Activated CD4-positive, alpha-beta memory T cell treated with anti-CD3 and anti-CD28 coated beads for 36 hours (primary cell): ENCODE data around the gene MASTL. TPM values are rescaled to one million over a fixed set of nuclear protein-coding genes. Genes with fewer than 3 reads are reported as not detected.

Experiments
- CTCF ChIA-PET: fragments of 350-600 bp; sonication (Branson Sonifier 250); formaldehyde crosslinking; loops from one replicate; lab custom pipeline; 2021; ENCODE audit warnings: antibody characterized with exemption, inconsistent platforms; lab: Charles Lee
- POLR2A ChIA-PET: fragments of 350-600 bp; sonication (Branson Sonifier 250); formaldehyde crosslinking; loops from one replicate; lab custom pipeline; 2021; ENCODE audit warnings: antibody characterized with exemption; lab: Charles Lee
- DNase-seq: peaks from one replicate; pipeline ENCODE4 v3.0.0-alpha.2; 2020
- H3K27ac Mint-ChIP-seq: one replicate; pipeline ENCODE4 v1.8.0; 2021; ENCODE audit warnings: mixed read lengths
- H3K27me3 Mint-ChIP-seq: one replicate; pipeline ENCODE4 v1.8.0; 2021; ENCODE audit warnings: mixed read lengths
- H3K36me3 Mint-ChIP-seq: one replicate; pipeline ENCODE4 v1.8.0; 2021; ENCODE audit warnings: mixed read lengths
- H3K4me1 Mint-ChIP-seq: one replicate; pipeline ENCODE4 v1.8.0; 2021; ENCODE audit warnings: low read depth, mixed read lengths
- H3K4me3 Mint-ChIP-seq: one replicate; pipeline ENCODE4 v1.8.0; 2021; ENCODE audit warnings: mild to moderate bottlenecking, mixed read lengths
- H3K9me3 Mint-ChIP-seq: one replicate; pipeline ENCODE4 v1.8.0; 2021; ENCODE audit warnings: mixed read lengths
- intact Hi-C: fragments of 100-400 bp; cut with micrococcal nuclease; formaldehyde crosslinking; loops from one replicate; pipeline ENCODE4 v1.15.1; 2023
- total RNA-seq, 2 experiments: library from RNA; stranded (reverse); gene quantifications; one replicate each; pipeline ENCODE4 v1.2.3, GENCODE V29; 2021

MASTL gene
- 10 to 100 TPM; 44.2 to 50.4 TPM for total RNA-seq

- Mint-ChIP-seq H3K27ac (peak within 1 kb of the TSS; percentile 100), H3K9me3 (no peaks in the 10 kb centered on the region), H3K4me1 (peaks cover 39% of the 10 kb centered on the region), H3K27me3 (no peaks in the 10 kb centered on the region), H3K36me3 (peaks cover 57% of the 10 kb centered on the region), H3K4me3 (peak within 1 kb of the TSS; percentile 97)
- peak; percentile 96 for DNase-seq
- intact Hi-C loops = loop anchor here (1.0 to 10.0 kb wide), 7 partner anchors 54 to 1180 kb away; partner anchors contain the start of gene PDSS1
- ChIA-PET CTCF (interaction anchor here (1.0 to 1.9 kb wide), 2 partner anchors 69 to 87 kb away, joined by 3 to 9 read pairs; no protein-coding TSS in a partner anchor), POLR2A (interaction anchor here (1.1 to 4.3 kb wide), 5 partner anchors 9 to 415 kb away, joined by 4 to 30 read pairs (median 17); partner anchors contain the start of genes ACBD5 and ANKRD26)
These were observed at the start of gene MASTL for GRCh38 chr10:27155066-27155754. Gene MASTL (plus strand): TSS chr10:27155352. CDS start chr10:27155427, 75 bp downstream.

GRCh38 chr10:27108165-27108564 lies 47.0 kb upstream of the MASTL start:
- H3K4me3 Mint-ChIP-seq = no peak overlapping the region
- intact Hi-C loops = loop anchor here (10.0 kb wide), 1 partner anchor 663 kb away; no protein-coding TSS in a partner anchor
- ChIA-PET POLR2A (no interaction called here), CTCF (interaction anchor here (0.6 to 0.9 kb wide), 2 partner anchors 68 to 116 kb away, joined by 3 read pairs; no protein-coding TSS in a partner anchor)
- H3K4me1 Mint-ChIP-seq = peaks cover 13% of the 10 kb centered on the region
- DNase-seq = no peak
- no peak overlapping the region for H3K27ac Mint-ChIP-seq
- H3K36me3 Mint-ChIP-seq = peaks cover 38% of the 10 kb centered on the region
- no peaks in the 10 kb centered on the region for H3K27me3 Mint-ChIP-seq
- H3K9me3 Mint-ChIP-seq = peaks cover 12% of the 10 kb centered on the region

GRCh38 chr10:27134371-27134770 lies 20.8 kb upstream of the MASTL start:
- H3K4me1 Mint-ChIP-seq = peaks cover 3% of the 10 kb centered on the region
- ChIA-PET POLR2A (no interaction called here), CTCF (no interaction called here)
- intact Hi-C loops = no loop called here
- H3K4me3 Mint-ChIP-seq = no peak overlapping the region
- no peaks in the 10 kb centered on the region for H3K9me3 Mint-ChIP-seq
- DNase-seq = no peak
- no peak overlapping the region for H3K27ac Mint-ChIP-seq
- H3K36me3 Mint-ChIP-seq = peaks cover 29% of the 10 kb centered on the region
- H3K27me3 Mint-ChIP-seq = no peaks in the 10 kb centered on the region

GRCh38 chr10:27138277-27138676 lies 16.9 kb upstream of the MASTL start:
- no peaks in the 10 kb centered on the region for H3K4me1 Mint-ChIP-seq
- no peak overlapping the region for H3K4me3 Mint-ChIP-seq
- ChIA-PET CTCF (no interaction called here), POLR2A (no interaction called here)
- no peak overlapping the region for H3K27ac Mint-ChIP-seq
- no peak for DNase-seq
- no peaks in the 10 kb centered on the region for H3K9me3 Mint-ChIP-seq
- intact Hi-C loops = no loop called here
- peaks cover 20% of the 10 kb centered on the region for H3K36me3 Mint-ChIP-seq
- no peaks in the 10 kb centered on the region for H3K27me3 Mint-ChIP-seq

GRCh38 chr10:27143686-27144085 lies 11.5 kb upstream of the MASTL start:
- CTCF ChIA-PET = interaction anchor here (0.6 kb wide), 1 partner anchor 390 kb away, joined by 3 read pairs; no protein-coding TSS in a partner anchor
- Mint-ChIP-seq H3K36me3 (peaks cover 39% of the 10 kb centered on the region), H3K27me3 (no peaks in the 10 kb centered on the region), H3K4me1 (peaks cover 9% of the 10 kb centered on the region), H3K4me3 (no peak overlapping the region), H3K9me3 (no peaks in the 10 kb centered on the region), H3K27ac (no peak overlapping the region)
- POLR2A ChIA-PET = no interaction called here
- no peak for DNase-seq
- intact Hi-C loops = no loop called here

- no peak overlapping the region for H3K4me3 Mint-ChIP-seq
- ChIA-PET POLR2A (interaction anchor here (2.1 kb wide), 1 partner anchor 10 kb away, joined by 11 read pairs; the partner anchor contains the start of gene MASTL), CTCF (interaction anchor here (1.8 kb wide), 1 partner anchor 78 kb away, joined by 7 read pairs; no protein-coding TSS in a partner anchor)
- H3K27ac Mint-ChIP-seq = no peak overlapping the region
- no peaks in the 10 kb centered on the region for H3K27me3 Mint-ChIP-seq
- peaks cover 20% of the 10 kb centered on the region for H3K4me1 Mint-ChIP-seq
- DNase-seq = no peak
- H3K36me3 Mint-ChIP-seq = peaks cover 41% of the 10 kb centered on the region
- no peaks in the 10 kb centered on the region for H3K9me3 Mint-ChIP-seq
- intact Hi-C loops = no loop called here
These were observed 9.2 kb upstream of the MASTL start for GRCh38 chr10:27145937-27146336.

GRCh38 chr10:27147701-27148100 lies 7.5 kb upstream of the MASTL start:
- H3K9me3 Mint-ChIP-seq = no peaks in the 10 kb centered on the region
- H3K36me3 Mint-ChIP-seq = peaks cover 42% of the 10 kb centered on the region
- H3K4me3 Mint-ChIP-seq = no peak overlapping the region
- DNase-seq = no peak
- H3K4me1 Mint-ChIP-seq = peaks cover 34% of the 10 kb centered on the region
- intact Hi-C loops = no loop called here
- POLR2A ChIA-PET = interaction anchor here (2.1 kb wide), 1 partner anchor 8 kb away, joined by 11 read pairs; the partner anchor contains the start of gene MASTL
- no peak overlapping the region for H3K27ac Mint-ChIP-seq
- H3K27me3 Mint-ChIP-seq = no peaks in the 10 kb centered on the region
- CTCF ChIA-PET = interaction anchor here (1.8 kb wide), 1 partner anchor 76 kb away, joined by 7 read pairs; no protein-coding TSS in a partner anchor

GRCh38 chr10:27150261-27150660 lies 4.9 kb upstream of the MASTL start:
- ChIA-PET POLR2A (no interaction called here), CTCF (interaction anchor here (1.4 kb wide), 1 partner anchor 73 kb away, joined by 3 read pairs; no protein-coding TSS in a partner anchor)
- intact Hi-C loops = loop anchor here (5.0 to 10.0 kb wide), 3 partner anchors 665 to 1382 kb away; partner anchors contain the start of gene WAC
- DNase-seq = no peak
- Mint-ChIP-seq H3K4me3 (no peak overlapping the region), H3K4me1 (peaks cover 38% of the 10 kb centered on the region), H3K9me3 (no peaks in the 10 kb centered on the region), H3K27ac (no peak overlapping the region), H3K27me3 (no peaks in the 10 kb centered on the region), H3K36me3 (peaks cover 49% of the 10 kb centered on the region)

GRCh38 chr10:27152687-27153086 lies 2.5 kb upstream of the MASTL start:
- CTCF ChIA-PET = no interaction called here
- H3K27ac Mint-ChIP-seq = peak overlapping the region; percentile 100
- peaks cover 48% of the 10 kb centered on the region for H3K36me3 Mint-ChIP-seq
- H3K9me3 Mint-ChIP-seq = no peaks in the 10 kb centered on the region
- peak overlapping the region; percentile 97 for H3K4me3 Mint-ChIP-seq
- H3K4me1 Mint-ChIP-seq = peaks cover 36% of the 10 kb centered on the region
- POLR2A ChIA-PET = interaction anchor here (4.3 kb wide), 1 partner anchor 52 kb away, joined by 27 read pairs; the partner anchor contains the start of gene ANKRD26
- no peaks in the 10 kb centered on the region for H3K27me3 Mint-ChIP-seq
- intact Hi-C loops = loop anchor here (5.0 to 10.0 kb wide), 3 partner anchors 668 to 1380 kb away; partner anchors contain the start of gene WAC
- no peak for DNase-seq

- peaks cover 41% of the 10 kb centered on the region for H3K4me1 Mint-ChIP-seq
- H3K27me3 Mint-ChIP-seq = no peaks in the 10 kb centered on the region
- peaks cover 51% of the 10 kb centered on the region for H3K36me3 Mint-ChIP-seq
- H3K9me3 Mint-ChIP-seq = no peaks in the 10 kb centered on the region
- ChIA-PET POLR2A (interaction anchor here (1.4 to 4.3 kb wide), 4 partner anchors 12 to 90 kb away, joined by 5 to 30 read pairs (median 22); partner anchors contain the start of genes ACBD5 and ANKRD26), CTCF (interaction anchor here (1.6 kb wide), 1 partner anchor 71 kb away, joined by 5 read pairs; no protein-coding TSS in a partner anchor)
- peak overlapping the region; percentile 97 for H3K4me3 Mint-ChIP-seq
- intact Hi-C loops = loop anchor here (5.0 to 10.0 kb wide), 3 partner anchors 669 to 1379 kb away; partner anchors contain the start of gene WAC
- DNase-seq = no peak
- H3K27ac Mint-ChIP-seq = peak overlapping the region; percentile 100
These were observed 1.8 kb upstream of the MASTL start for GRCh38 chr10:27153329-27153728.

GRCh38 chr10:27153845-27154193 lies 1.3 kb upstream of the MASTL start:
- Mint-ChIP-seq H3K36me3 (peaks cover 54% of the 10 kb centered on the region), H3K27ac (peak overlapping the region; percentile 100), H3K9me3 (no peaks in the 10 kb centered on the region), H3K4me1 (peaks cover 44% of the 10 kb centered on the region), H3K27me3 (no peaks in the 10 kb centered on the region), H3K4me3 (peak overlapping the region; percentile 97)
- CTCF ChIA-PET = interaction anchor here (0.9 to 1.9 kb wide), 5 partner anchors 52 to 428 kb away, joined by 3 to 9 read pairs (median 4); no protein-coding TSS in a partner anchor
- peak; percentile 51 for DNase-seq
- intact Hi-C loops = loop anchor here (1.0 to 10.0 kb wide), 8 partner anchors 88 to 1378 kb away; partner anchors contain the start of genes PDSS1, RAB18 and WAC
- POLR2A ChIA-PET = interaction anchor here (0.6 to 4.3 kb wide), 10 partner anchors 11 to 414 kb away, joined by 3 to 30 read pairs (median 5); partner anchors contain the start of genes ACBD5, ANKRD26 and RAB18
